ENCODE results near the gene ZNF138. TPM values are rescaled to one million over a fixed set of nuclear protein-coding genes. Genes with fewer than 3 reads are reported as not detected.

Gene ZNF138
- total and polyA plus RNA-seq, 7 experiments from 2014 or later: 8.8 to 19.0 (median 12.4) TPM

DNA sequence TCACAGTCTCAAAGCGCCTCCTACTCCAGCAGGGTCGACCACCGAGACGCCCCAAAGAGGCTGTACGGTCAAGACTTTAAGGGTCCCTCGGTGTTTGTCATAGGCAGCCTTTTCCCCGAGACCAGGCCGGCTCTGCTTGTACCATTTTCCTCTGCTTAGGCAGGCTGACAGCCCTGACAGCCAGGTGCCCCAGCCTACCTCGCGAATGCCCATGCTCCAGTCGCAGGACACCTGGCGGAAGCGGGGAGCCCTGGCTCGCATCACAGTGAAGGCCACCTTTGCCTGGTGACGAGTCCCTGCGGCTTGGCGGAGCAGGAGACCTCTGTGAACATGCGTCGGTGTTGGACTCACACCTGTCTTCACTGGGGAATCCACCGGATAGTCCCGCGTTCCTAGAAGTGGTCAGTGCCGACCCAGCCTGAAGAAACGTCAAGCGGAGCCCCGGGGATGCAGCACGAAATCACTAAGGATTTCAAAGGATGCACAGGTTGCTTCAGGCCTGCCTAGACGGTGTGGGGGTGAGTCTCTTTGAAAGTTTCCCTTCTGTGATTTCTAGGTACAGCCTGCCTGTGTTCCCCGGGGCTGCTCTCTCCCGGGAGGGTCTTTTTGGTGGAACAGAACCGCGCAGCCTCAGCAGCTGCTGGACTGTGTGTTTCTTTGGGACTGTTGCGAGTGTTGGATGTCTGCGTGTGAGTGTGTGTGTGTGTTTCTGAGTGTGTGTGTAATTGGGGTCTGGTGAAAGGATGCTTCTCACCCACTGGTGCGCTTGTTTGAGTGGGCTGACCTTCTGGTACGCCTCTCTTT, 78.3 kb downstream of the ZNF138 start:
- peaks cover 3 to 7% (median 6%) of the 10 kb centered on the region in 7 donors for H3K4me1 Mint-ChIP-seq
- no peak overlapping the region for H3K4me3 ChIP-seq (ENCODE audit: low read length)
- POLR2A ChIA-PET: no interaction called here
- peaks cover 0 to 4% (median 0%) of the 10 kb centered on the region in 5 donors for H3K36me3 Mint-ChIP-seq
- no peaks in the 10 kb centered on the region for H3K27me3 ChIP-seq (ENCODE audit: control insufficient read depth in 2 of 2, insufficient read depth in 2 of 2, low read length in 2 of 2)
- CTCF ChIA-PET: no interaction called here
- ATAC-seq: no peak
- H3K9me3 Mint-ChIP-seq: peaks cover 0 to 38% (median 7%) of the 10 kb centered on the region in 11 donors
- intact Hi-C loops (cut with micrococcal nuclease): no loop called here
- no peak overlapping the region for H3K27ac ChIP-seq (ENCODE audit: low read depth, low read length)
- H3K4me3 Mint-ChIP-seq: no peak overlapping the region
- no peak overlapping the region for H3K27ac Mint-ChIP-seq
- peaks cover 0 to 38% (median 6%) of the 10 kb centered on the region in 5 donors for H3K27me3 Mint-ChIP-seq
- H3K36me3 ChIP-seq (ENCODE audit: control insufficient read depth in 2 of 3, insufficient read depth in 3 of 3, low read length in 3 of 3): no peaks in the 10 kb centered on the region
- peak in 1 of 9 donors; percentile 13 for DNase-seq
- H3K4me1 ChIP-seq (ENCODE audit: control insufficient read depth in 2 of 2, insufficient read depth in 2 of 2, low read length in 2 of 2): no peaks in the 10 kb centered on the region
- no peaks in the 10 kb centered on the region for H3K9me3 ChIP-seq (ENCODE audit: control insufficient read depth in 2 of 3, low read length in 3 of 3)

DNA sequence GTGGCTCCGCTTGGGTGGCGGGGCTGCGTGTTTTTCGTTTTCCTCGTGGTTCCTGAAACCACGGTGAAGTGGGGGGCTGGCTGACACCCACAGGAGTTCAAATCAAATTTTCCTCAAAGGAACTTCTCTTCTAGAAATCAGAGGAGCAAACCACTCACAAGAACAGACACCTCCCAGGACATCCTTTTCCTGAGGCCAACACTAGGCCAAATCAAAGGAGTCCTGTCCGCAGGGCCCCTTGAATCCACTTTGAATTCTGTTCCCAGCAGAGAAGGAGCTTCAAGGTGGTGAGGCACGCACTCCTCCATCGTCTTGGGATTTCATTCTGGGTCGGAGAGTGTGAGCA, 78.9 kb downstream of the ZNF138 start:
- Histone ChIP-seq H3K4me1 (ENCODE audit: control insufficient read depth in 2 of 2, insufficient read depth in 2 of 2, low read length in 2 of 2) (no peaks in the 10 kb centered on the region), H3K27me3 (ENCODE audit: control insufficient read depth in 2 of 2, insufficient read depth in 2 of 2, low read length in 2 of 2) (no peaks in the 10 kb centered on the region), H3K4me3 (ENCODE audit: low read length) (no peak overlapping the region), H3K27ac (ENCODE audit: low read depth, low read length) (no peak overlapping the region), H3K9me3 (ENCODE audit: control insufficient read depth in 2 of 3, low read length in 3 of 3) (no peaks in the 10 kb centered on the region), H3K36me3 (ENCODE audit: control insufficient read depth in 2 of 3, insufficient read depth in 3 of 3, low read length in 3 of 3) (no peaks in the 10 kb centered on the region)
- peaks cover 0 to 4% (median 0%) of the 10 kb centered on the region in 5 donors for H3K36me3 Mint-ChIP-seq
- H3K27me3 Mint-ChIP-seq: peaks cover 0 to 38% (median 8%) of the 10 kb centered on the region in 5 donors
- POLR2A ChIA-PET: no interaction called here
- CTCF ChIA-PET: no interaction called here
- no peak overlapping the region for H3K27ac Mint-ChIP-seq
- intact Hi-C loops (cut with micrococcal nuclease): no loop called here
- DNase-seq: no peak
- no peak for ATAC-seq
- H3K9me3 Mint-ChIP-seq: peaks cover 0 to 34% (median 7%) of the 10 kb centered on the region in 11 donors
- H3K4me1 Mint-ChIP-seq: peaks cover 3 to 12% (median 7%) of the 10 kb centered on the region in 7 donors
- no peak overlapping the region for H3K4me3 Mint-ChIP-seq

DNA sequence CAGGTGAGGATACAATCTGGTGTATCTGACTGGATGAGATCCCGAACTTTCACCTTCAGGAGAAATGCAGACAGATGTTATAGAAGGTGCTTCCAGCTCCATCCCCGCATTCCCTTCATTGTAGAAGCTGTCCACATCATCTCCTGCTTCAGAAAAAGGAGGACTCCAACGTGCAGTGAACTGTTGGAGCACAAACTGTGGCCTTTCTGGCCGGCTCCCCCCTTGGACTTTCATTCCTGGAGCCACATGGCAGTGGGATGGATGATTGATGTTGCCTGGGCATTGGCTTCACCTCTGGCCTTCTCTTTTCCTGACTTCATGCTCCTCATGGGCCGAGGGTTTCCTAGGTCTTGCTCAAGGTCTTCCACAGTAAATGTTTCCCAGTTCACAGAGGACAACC, 79.3 kb downstream of the ZNF138 start:
- no peaks in the 10 kb centered on the region for H3K4me1 ChIP-seq (ENCODE audit: control insufficient read depth in 2 of 2, insufficient read depth in 2 of 2, low read length in 2 of 2)
- peaks cover 0 to 30% (median 7%) of the 10 kb centered on the region in 11 donors for H3K9me3 Mint-ChIP-seq
- no peaks in the 10 kb centered on the region for H3K36me3 ChIP-seq (ENCODE audit: control insufficient read depth in 2 of 3, insufficient read depth in 3 of 3, low read length in 3 of 3)
- H3K4me3 Mint-ChIP-seq: no peak overlapping the region
- H3K27me3 Mint-ChIP-seq: peaks cover 0 to 36% (median 12%) of the 10 kb centered on the region in 5 donors
- peaks cover 3 to 12% (median 7%) of the 10 kb centered on the region in 7 donors for H3K4me1 Mint-ChIP-seq
- no peaks in the 10 kb centered on the region for H3K27me3 ChIP-seq (ENCODE audit: control insufficient read depth in 2 of 2, insufficient read depth in 2 of 2, low read length in 2 of 2)
- H3K4me3 ChIP-seq (ENCODE audit: low read length): no peak overlapping the region
- H3K27ac Mint-ChIP-seq: no peak overlapping the region
- H3K9me3 ChIP-seq (ENCODE audit: control insufficient read depth in 2 of 3, low read length in 3 of 3): no peaks in the 10 kb centered on the region
- no peak overlapping the region for H3K27ac ChIP-seq (ENCODE audit: low read depth, low read length)
- ChIA-PET POLR2A (no interaction called here), CTCF (no interaction called here)
- ATAC-seq (no peak), DNase-seq (no peak)
- intact Hi-C loops (cut with micrococcal nuclease): no loop called here
- peaks cover 0 to 4% (median 0%) of the 10 kb centered on the region in 5 donors for H3K36me3 Mint-ChIP-seq

DNA sequence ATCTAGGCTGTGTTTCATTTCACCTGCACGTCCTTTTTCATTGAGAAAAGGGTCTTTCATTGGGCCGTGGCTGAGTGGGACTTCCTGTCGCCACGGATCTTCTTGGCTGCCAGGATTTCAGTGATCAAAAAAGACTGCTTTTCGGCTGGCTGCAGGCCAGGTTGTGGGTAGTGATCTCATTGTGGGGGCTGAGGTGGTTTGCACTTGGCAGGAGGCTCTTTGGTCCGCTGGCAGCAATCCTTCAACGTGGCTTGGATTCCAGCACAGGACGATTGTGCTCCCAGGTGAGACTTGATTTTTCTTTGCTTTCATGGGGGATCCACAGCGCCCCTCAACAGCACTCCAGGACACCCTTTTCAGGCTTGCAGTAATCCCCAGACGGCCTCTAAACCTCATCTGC, 79.9 kb downstream of the ZNF138 start:
- intact Hi-C loops (cut with micrococcal nuclease): no loop called here
- DNase-seq: peak in 1 of 9 donors; percentile 6
- peaks cover 3 to 12% (median 7%) of the 10 kb centered on the region in 7 donors for H3K4me1 Mint-ChIP-seq
- H3K36me3 Mint-ChIP-seq: peaks cover 0 to 4% (median 0%) of the 10 kb centered on the region in 5 donors
- H3K27me3 Mint-ChIP-seq: peaks cover 0 to 40% (median 18%) of the 10 kb centered on the region in 5 donors
- no peak for ATAC-seq
- POLR2A ChIA-PET: no interaction called here
- no peak overlapping the region for H3K4me3 ChIP-seq (ENCODE audit: low read length)
- H3K36me3 ChIP-seq (ENCODE audit: control insufficient read depth in 2 of 3, insufficient read depth in 3 of 3, low read length in 3 of 3): no peaks in the 10 kb centered on the region
- CTCF ChIA-PET: no interaction called here
- no peak overlapping the region for H3K27ac Mint-ChIP-seq
- no peaks in the 10 kb centered on the region for H3K9me3 ChIP-seq (ENCODE audit: control insufficient read depth in 2 of 3, low read length in 3 of 3)
- no peaks in the 10 kb centered on the region for H3K27me3 ChIP-seq (ENCODE audit: control insufficient read depth in 2 of 2, insufficient read depth in 2 of 2, low read length in 2 of 2)
- no peak overlapping the region for H3K27ac ChIP-seq (ENCODE audit: low read depth, low read length)
- H3K9me3 Mint-ChIP-seq: peaks cover 0 to 35% (median 9%) of the 10 kb centered on the region in 11 donors
- peak overlapping the region in 1 of 10 donors; percentile 29 for H3K4me3 Mint-ChIP-seq
- no peaks in the 10 kb centered on the region for H3K4me1 ChIP-seq (ENCODE audit: control insufficient read depth in 2 of 2, insufficient read depth in 2 of 2, low read length in 2 of 2)

DNA sequence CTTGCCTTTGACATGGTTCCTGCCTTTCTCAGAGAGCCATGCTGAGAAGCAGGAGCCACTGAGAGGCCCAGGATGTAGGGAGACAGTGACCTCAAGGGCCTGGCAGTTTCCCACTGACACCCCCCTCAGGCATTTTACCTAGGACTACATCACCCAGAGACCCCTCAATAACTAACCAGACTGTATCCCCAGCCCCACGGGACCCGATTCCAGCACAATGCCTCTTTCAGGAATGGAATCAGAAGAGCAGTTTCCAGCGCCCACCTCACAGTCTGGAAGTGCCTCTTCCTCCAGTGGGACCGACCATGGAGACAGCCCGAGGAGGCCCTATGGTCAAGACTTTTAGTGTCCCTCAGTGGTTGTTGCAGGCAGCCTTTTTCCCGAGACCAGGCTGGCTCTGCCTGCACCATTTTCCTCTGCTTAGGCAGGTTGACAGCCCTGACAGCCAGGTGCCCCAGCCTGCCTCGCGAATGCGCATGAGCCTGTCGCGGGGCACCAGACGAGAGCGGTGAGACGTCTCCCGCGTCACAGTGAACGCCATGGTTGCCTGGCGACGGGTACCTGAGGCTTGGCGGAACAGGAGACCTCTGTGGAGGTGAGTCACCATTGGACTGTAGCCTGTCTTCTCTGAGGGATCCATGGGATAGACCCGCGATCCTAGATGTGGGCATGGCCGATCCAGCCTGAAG, 80.5 kb downstream of the ZNF138 start:
- no peak overlapping the region for H3K27ac Mint-ChIP-seq
- H3K27ac ChIP-seq (ENCODE audit: low read depth, low read length): no peak overlapping the region
- POLR2A ChIA-PET: no interaction called here
- H3K4me3 Mint-ChIP-seq: peak overlapping the region in 1 of 10 donors; percentile 29
- intact Hi-C loops (cut with micrococcal nuclease): no loop called here
- no peaks in the 10 kb centered on the region for H3K4me1 ChIP-seq (ENCODE audit: control insufficient read depth in 2 of 2, insufficient read depth in 2 of 2, low read length in 2 of 2)
- peaks cover 0 to 45% (median 18%) of the 10 kb centered on the region in 5 donors for H3K27me3 Mint-ChIP-seq
- no peak overlapping the region for H3K4me3 ChIP-seq (ENCODE audit: low read length)
- ATAC-seq (no peak), DNase-seq (no peak)
- CTCF ChIA-PET: no interaction called here
- H3K9me3 Mint-ChIP-seq: peaks cover 0 to 41% (median 7%) of the 10 kb centered on the region in 11 donors
- peaks cover 3 to 12% (median 7%) of the 10 kb centered on the region in 7 donors for H3K4me1 Mint-ChIP-seq
- no peaks in the 10 kb centered on the region for H3K36me3 ChIP-seq (ENCODE audit: control insufficient read depth in 2 of 3, insufficient read depth in 3 of 3, low read length in 3 of 3)
- peaks cover 0 to 4% (median 0%) of the 10 kb centered on the region in 5 donors for H3K36me3 Mint-ChIP-seq
- H3K9me3 ChIP-seq (ENCODE audit: control insufficient read depth in 2 of 3, low read length in 3 of 3): no peaks in the 10 kb centered on the region
- H3K27me3 ChIP-seq (ENCODE audit: control insufficient read depth in 2 of 2, insufficient read depth in 2 of 2, low read length in 2 of 2): no peaks in the 10 kb centered on the region

DNA sequence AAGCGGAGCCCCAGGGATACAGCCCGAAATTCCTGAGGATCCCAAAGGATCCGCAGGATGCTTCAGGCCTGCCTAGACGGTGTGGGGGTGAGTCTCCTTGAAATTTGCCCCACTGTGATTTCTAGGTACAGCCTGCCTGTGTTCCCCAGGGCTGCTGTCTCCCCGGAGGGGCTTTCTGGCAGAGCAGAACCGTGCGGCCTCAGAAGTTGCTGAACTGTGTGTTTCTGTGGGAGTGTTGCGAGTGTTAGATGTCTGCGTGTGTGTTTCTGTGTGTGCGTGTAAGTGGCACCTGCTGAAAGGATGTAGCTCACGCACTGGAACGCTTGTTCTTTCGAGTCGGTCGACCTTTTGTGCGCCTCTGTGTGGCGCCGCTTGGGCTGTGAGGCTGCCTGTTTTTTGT, 81.0 kb downstream of the ZNF138 start:
- H3K36me3 Mint-ChIP-seq: peaks cover 0 to 4% (median 0%) of the 10 kb centered on the region in 5 donors
- POLR2A ChIA-PET: no interaction called here
- Histone ChIP-seq H3K4me1 (ENCODE audit: control insufficient read depth in 2 of 2, insufficient read depth in 2 of 2, low read length in 2 of 2) (no peaks in the 10 kb centered on the region), H3K27ac (ENCODE audit: low read depth, low read length) (no peak overlapping the region), H3K4me3 (ENCODE audit: low read length) (no peak overlapping the region), H3K9me3 (ENCODE audit: control insufficient read depth in 2 of 3, low read length in 3 of 3) (no peaks in the 10 kb centered on the region), H3K36me3 (ENCODE audit: control insufficient read depth in 2 of 3, insufficient read depth in 3 of 3, low read length in 3 of 3) (no peaks in the 10 kb centered on the region), H3K27me3 (ENCODE audit: control insufficient read depth in 2 of 2, insufficient read depth in 2 of 2, low read length in 2 of 2) (no peaks in the 10 kb centered on the region)
- H3K4me1 Mint-ChIP-seq: peaks cover 3 to 12% (median 7%) of the 10 kb centered on the region in 7 donors
- no peak overlapping the region for H3K4me3 Mint-ChIP-seq
- H3K27me3 Mint-ChIP-seq: peaks cover 0 to 50% (median 22%) of the 10 kb centered on the region in 5 donors
- DNase-seq: peak in 1 of 9 donors; percentile 6
- CTCF ChIA-PET: no interaction called here
- H3K9me3 Mint-ChIP-seq: peaks cover 0 to 43% (median 8%) of the 10 kb centered on the region in 11 donors
- ATAC-seq: no peak
- H3K27ac Mint-ChIP-seq: no peak overlapping the region
- intact Hi-C loops (cut with micrococcal nuclease): no loop called here

All from naive thymus-derived CD4-positive, alpha-beta T cell (primary cell).